ENCODE results near the gene RGS11. TPM values are rescaled to one million over a fixed set of nuclear protein-coding genes. Genes with fewer than 3 reads are reported as not detected.

Gene RGS11
- total and polyA plus RNA-seq, 9 of the 15 experiments (the other 6 are each of a cell fraction or from before 2014, with no cell fraction given), result not detected

DNA sequence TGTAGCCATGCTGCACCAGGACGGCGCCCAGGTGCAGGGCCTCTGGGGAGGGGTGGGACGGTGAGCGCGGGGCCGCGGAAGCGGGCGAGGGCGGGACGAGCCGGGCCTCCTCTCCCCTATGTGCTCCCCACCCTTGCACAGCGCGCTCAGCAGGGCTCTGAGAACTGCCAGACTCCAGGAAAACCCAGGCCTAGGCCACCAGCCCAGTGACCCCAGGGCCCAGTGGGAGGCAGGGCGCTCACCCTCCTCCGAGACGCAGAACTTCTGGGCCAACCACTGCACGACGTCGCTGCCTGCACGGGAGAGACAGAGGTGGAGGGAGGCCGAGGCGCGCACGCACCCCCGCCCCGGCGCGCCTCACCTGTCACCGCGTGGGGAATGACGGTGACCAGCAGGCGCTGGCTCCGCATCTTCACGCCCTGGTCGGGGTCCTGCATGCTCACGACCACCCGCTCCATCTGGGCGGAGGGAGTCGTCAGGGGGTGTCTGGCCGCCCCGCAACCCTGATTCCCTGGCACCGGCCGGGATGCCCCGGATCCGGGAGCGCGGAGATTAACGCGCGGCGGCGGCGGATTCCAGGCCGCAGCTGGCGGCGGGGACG is 603 bp downstream of the RGS11 start:
- no peaks in the 10 kb centered on the region for H3K79me2 ChIP-seq (ENCODE audit: control insufficient read depth, insufficient read depth, low read length)
- no peak overlapping the region for H3K4me2 ChIP-seq (ENCODE audit: insufficient read depth, low read length)
- H3K27me3 ChIP-seq (ENCODE audit: control insufficient read depth in 2 of 2, insufficient read depth in 2 of 2, low read length in 2 of 2), result no peaks in the 10 kb centered on the region
- no peak overlapping the region for H2AFZ ChIP-seq (ENCODE audit: low read depth, low read length)
- no peaks in the 10 kb centered on the region for H3K9me1 ChIP-seq (ENCODE audit: control insufficient read depth, insufficient read depth, low read length)
- FAIRE-seq (no peak), DNase-seq (ENCODE audit: extremely low read depth in 1 of 4, low spot score in 3 of 4) (no peak), ATAC-seq (no peak)
- H3K9ac ChIP-seq (ENCODE audit: insufficient read depth in 1 of 2, low read depth in 2 of 2, low read length in 2 of 2), result no peak overlapping the region
- peaks cover 0 to 67% of the 10 kb centered on the region in 2 experiments; a peak in 2 of 5 replicates for H3K4me1 ChIP-seq (replicated peaks in 1 of 2; ENCODE audit: control insufficient read depth in 2 of 2, insufficient read depth in 2 of 2, low read length in 2 of 2)
- H3K9me3 ChIP-seq (replicated peaks; ENCODE audit: control insufficient read depth, insufficient read depth, low read depth, low read length), result no peaks in the 10 kb centered on the region
- in situ Hi-C loops (cut with MboI) (no loop called here), intact Hi-C loops (cut with micrococcal nuclease) (no loop called here)
- no peak overlapping the region for H3K27ac ChIP-seq (ENCODE audit: extremely low read depth, low read depth, low read length)
- POLR2A ChIA-PET, result no interaction called here
- no TSS peak for BruUV-seq (replicated peaks)
- CTCF ChIA-PET (ENCODE audit: low intra/inter-chr PET ratio), result no interaction called here
- no peak overlapping the region for H3K4me3 ChIP-seq
- H3K36me3 ChIP-seq (ENCODE audit: control insufficient read depth, insufficient read depth, low read length), result no peaks in the 10 kb centered on the region
- no peaks in the 10 kb centered on the region for H4K20me1 ChIP-seq (replicated peaks; ENCODE audit: control insufficient read depth, insufficient read depth, low read length)
- WGBS (ENCODE audit: insufficient coverage, low coverage, missing lambda C conversion rate), result 62% methylated on average over 15 of the region's 58 CpGs
- TF ChIP-seq ZZZ3 (IDR thresholded peaks at IDR 0.05) (no peak), VEZF1 (CRISPR knock-in tag; IDR thresholded peaks at IDR 0.05) (no peak), KLF6 (CRISPR knock-in tag; IDR thresholded peaks at IDR 0.05; ENCODE audit: borderline replicate concordance) (no peak), CBX8 (IDR thresholded peaks at IDR 0.05; ENCODE audit: borderline replicate concordance, extremely low read depth, low read depth, low read length, poor library complexity, severe bottlenecking) (no peak), TEAD2 (tag; IDR thresholded peaks at IDR 0.05) (no peak), ZBTB33 (CRISPR knock-in tag; IDR thresholded peaks at IDR 0.05) (peak; percentile 52; the same call in 1 of the 2 replicates)
- TF ChIP-seq, protein P1, sequence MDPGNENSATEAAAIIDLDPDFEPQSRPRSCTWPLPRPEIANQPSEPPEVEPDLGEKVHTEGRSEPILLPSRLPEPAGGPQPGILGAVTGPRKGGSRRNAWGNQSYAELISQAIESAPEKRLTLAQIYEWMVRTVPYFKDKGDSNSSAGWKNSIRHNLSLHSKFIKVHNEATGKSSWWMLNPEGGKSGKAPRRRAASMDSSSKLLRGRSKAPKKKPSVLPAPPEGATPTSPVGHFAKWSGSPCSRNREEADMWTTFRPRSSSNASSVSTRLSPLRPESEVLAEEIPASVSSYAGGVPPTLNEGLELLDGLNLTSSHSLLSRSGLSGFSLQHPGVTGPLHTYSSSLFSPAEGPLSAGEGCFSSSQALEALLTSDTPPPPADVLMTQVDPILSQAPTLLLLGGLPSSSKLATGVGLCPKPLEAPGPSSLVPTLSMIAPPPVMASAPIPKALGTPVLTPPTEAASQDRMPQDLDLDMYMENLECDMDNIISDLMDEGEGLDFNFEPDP (CRISPR knock-in tag; IDR thresholded peaks at IDR 0.05), result no peak
